GM13977 (cell line): Measurements from ENCODE around the gene EHMT1.

Experiments used
- DNase-seq: peaks from one replicate; pipeline ENCODE4 v3.0.0; 2012; ENCODE audit warnings: low spot score
- in situ Hi-C: fragments of 300-500 bp; cut with MboI; formaldehyde crosslinking; loops from one replicate; pipeline ENCODE4 v1.12.0; 2022; ENCODE audit warnings: low sequenced_read_pairs, low pct_unique_long_range_greater_than_20kb, mixed read lengths, inconsistent platforms; ENCODE audit not compliant: unreplicated experiment
- TF ChIP-seq, protein P1 (sequence below): IDR thresholded peaks from 2 replicates; pipeline ENCODE4 v1.5.1; 2012; ENCODE audit warnings: mild to moderate bottlenecking, control low read depth; ENCODE audit not compliant: insufficient read depth; ENCODE audit errors: extremely low read depth, missing control alignments

Gene EHMT1

GRCh38 chr9:137758067-137758466 is 139.3 kb downstream of the EHMT1 start:
- TF ChIP-seq, protein P1, sequence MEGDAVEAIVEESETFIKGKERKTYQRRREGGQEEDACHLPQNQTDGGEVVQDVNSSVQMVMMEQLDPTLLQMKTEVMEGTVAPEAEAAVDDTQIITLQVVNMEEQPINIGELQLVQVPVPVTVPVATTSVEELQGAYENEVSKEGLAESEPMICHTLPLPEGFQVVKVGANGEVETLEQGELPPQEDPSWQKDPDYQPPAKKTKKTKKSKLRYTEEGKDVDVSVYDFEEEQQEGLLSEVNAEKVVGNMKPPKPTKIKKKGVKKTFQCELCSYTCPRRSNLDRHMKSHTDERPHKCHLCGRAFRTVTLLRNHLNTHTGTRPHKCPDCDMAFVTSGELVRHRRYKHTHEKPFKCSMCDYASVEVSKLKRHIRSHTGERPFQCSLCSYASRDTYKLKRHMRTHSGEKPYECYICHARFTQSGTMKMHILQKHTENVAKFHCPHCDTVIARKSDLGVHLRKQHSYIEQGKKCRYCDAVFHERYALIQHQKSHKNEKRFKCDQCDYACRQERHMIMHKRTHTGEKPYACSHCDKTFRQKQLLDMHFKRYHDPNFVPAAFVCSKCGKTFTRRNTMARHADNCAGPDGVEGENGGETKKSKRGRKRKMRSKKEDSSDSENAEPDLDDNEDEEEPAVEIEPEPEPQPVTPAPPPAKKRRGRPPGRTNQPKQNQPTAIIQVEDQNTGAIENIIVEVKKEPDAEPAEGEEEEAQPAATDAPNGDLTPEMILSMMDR: no peak
- DNase-seq: no peak
- in situ Hi-C loops: loop anchor here (5.0 kb wide), 1 partner anchor 81 kb away; no protein-coding TSS in a partner anchor

DNA sequence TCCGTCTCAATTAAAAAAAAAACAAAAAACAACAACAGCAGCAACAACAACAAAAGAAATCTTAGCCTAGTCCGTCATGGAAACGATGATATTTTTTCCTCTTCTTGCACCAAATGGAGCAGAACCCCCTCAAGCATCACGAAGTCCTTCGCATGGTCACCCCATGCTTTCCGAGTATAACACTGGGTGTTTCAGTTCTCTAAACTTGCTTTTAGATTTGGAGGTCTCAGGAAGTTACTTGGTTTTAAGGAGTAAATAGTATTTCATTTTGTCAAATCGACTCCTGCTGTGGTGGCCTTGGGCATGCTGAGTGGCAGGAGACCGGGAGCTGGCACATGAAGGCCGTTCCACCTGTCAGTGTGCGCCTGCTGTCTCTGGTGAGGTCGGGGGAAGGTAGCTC is 140.3 kb downstream of the EHMT1 start:
- peak; percentile 52 for DNase-seq
- in situ Hi-C loops: loop anchor here (5.0 kb wide), 1 partner anchor 82 kb away; no protein-coding TSS in a partner anchor
- TF ChIP-seq, protein P1: no peak

DNA sequence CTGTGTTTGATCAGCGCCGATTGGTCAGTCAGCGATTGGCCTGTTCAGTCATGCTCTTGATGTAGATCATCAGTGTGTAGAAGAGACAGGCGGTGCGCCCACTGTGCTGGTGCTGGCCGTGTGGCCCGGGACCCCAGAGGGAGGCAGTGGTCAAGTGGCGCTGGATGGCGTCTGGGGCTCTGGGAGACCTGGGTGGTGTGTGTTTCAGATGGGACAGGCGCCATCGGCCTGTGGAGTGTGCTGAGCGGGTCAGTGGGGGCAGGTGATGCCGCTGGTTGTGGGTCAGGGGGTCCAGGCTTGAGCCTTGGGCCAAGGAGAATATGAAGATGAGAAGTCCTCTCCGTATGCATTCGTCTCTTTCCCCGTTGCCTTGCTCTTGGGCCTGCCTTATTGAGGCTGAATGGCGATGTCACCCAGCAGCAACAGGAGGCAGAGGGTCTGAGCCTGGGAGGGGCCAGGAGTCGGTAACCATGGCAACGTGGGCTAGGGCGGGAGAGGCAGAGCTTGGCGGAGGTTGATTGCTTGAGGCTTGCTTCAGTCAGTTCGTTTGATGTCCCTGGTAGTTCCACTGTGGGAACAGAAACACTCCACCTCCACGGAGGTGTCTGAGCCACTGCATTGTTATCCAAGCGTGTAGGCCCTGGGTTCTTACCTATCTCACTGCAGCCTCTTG is 141.0 kb downstream of the EHMT1 start:
- TF ChIP-seq, protein P1: no peak
- no peak for DNase-seq
- in situ Hi-C loops: loop anchor here (5.0 kb wide), 1 partner anchor 82 kb away; no protein-coding TSS in a partner anchor

- TF ChIP-seq, protein P1: no peak
- in situ Hi-C loops: no loop called here
- DNase-seq: no peak
Measured at GRCh38 chr9:137760426-137760825, 141.6 kb downstream of the EHMT1 start.

DNA sequence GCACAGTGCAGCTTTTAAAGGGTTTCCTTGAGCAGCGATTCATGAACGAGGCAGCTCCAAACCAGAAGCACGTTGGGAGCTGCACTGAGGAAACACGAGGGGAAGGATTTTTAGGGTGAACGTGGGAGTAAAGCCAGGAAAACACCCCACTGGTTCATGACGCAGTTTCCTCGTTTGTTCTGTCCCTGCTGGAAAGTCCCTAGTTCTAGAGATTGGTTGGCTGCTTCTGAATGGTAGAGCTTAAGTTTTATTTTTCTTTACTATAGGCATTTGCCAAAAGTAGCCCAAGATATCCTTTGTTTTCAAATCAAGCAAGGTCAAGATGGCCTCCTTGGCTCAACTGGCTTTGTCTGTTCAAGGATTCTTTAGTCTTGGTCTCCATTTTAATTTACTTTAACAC is 142.2 kb downstream of the EHMT1 start:
- TF ChIP-seq, protein P1: no peak
- in situ Hi-C loops: no loop called here
- peak; percentile 83 for DNase-seq

GRCh38 chr9:137761793-137762192 is 143.0 kb downstream of the EHMT1 start:
- TF ChIP-seq, protein P1: no peak
- in situ Hi-C loops: no loop called here

More at GRCh38 chr9:137761793-137762192, 143.0 kb downstream of the EHMT1 start:
- DNase-seq: no peak
